Breast epithelium (tissue), 3 donors: ENCODE measurements around the gene PCGF5.

Experiments
- POLR2A ChIP-seq: fragments of 450-650 bp; IDR thresholded peaks from one replicate; pipeline ENCODE4 v1.6.1; 2016; ENCODE audit warnings: antibody characterized with exemption, mild to moderate bottlenecking, moderate library complexity
- POLR2AphosphoS5 ChIP-seq, 3 donors: sonication (generic); formaldehyde crosslinking; IDR thresholded peaks; one replicate each; pipeline ENCODE4 v1.6.1; 2017; ENCODE audit warnings: antibody characterized with exemption in 3 of 3
- TF ChIP-seq, protein P1 (sequence below), 3 donors: fragments of 450-650 bp; IDR thresholded peaks; one replicate each; pipeline ENCODE4 v1.5.1; 2016 to 2017; ENCODE audit warnings: antibody characterized with exemption in 3 of 3, mild to moderate bottlenecking in 3 of 3, moderate library complexity in 3 of 3

DNA sequence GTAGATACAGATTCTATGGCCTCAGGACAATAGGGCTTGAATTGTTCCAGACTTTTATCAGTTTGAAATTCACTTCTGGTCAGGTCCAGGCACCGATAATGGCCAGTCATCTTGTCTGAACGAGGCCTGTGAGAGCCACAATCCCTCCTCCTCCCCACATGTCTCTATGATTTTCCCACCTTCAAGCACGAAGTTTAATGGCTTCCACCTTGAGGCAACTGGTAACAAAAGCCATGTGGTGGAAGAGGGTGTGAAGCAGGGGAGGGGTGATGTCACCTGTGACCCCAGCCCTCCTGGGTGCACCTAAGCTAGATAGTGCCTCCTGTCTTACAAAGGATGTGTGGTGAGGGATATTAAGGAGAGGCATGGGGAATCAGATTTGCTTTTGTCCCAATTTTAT lies 89.2 kb downstream of the PCGF5 start:
- TF ChIP-seq, protein P1, sequence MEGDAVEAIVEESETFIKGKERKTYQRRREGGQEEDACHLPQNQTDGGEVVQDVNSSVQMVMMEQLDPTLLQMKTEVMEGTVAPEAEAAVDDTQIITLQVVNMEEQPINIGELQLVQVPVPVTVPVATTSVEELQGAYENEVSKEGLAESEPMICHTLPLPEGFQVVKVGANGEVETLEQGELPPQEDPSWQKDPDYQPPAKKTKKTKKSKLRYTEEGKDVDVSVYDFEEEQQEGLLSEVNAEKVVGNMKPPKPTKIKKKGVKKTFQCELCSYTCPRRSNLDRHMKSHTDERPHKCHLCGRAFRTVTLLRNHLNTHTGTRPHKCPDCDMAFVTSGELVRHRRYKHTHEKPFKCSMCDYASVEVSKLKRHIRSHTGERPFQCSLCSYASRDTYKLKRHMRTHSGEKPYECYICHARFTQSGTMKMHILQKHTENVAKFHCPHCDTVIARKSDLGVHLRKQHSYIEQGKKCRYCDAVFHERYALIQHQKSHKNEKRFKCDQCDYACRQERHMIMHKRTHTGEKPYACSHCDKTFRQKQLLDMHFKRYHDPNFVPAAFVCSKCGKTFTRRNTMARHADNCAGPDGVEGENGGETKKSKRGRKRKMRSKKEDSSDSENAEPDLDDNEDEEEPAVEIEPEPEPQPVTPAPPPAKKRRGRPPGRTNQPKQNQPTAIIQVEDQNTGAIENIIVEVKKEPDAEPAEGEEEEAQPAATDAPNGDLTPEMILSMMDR (IDR thresholded peaks at IDR 0.05) = no peak
- TF ChIP-seq POLR2AphosphoS5 (IDR thresholded peaks at IDR 0.05) (no peak), POLR2A (no peak)
